B cell (primary cell): ENCODE results near the gene MLXIP.

ENCODE experiments used
- EZH2 ChIP-seq: IDR thresholded peaks from 2 replicates; pipeline ENCODE4 v1.6.1; 2012; ENCODE audit warnings: borderline replicate concordance, low read depth, mild to moderate bottlenecking, moderate library complexity, low read length; ENCODE audit not compliant: insufficient read depth, poor library complexity, severe bottlenecking
- TF ChIP-seq, protein P1 (sequence below): fragments of 200-600 bp; IDR thresholded peaks from one replicate; pipeline ENCODE4 v1.8.0; 2022; ENCODE audit warnings: antibody characterized with exemption, mild to moderate bottlenecking

DNA sequence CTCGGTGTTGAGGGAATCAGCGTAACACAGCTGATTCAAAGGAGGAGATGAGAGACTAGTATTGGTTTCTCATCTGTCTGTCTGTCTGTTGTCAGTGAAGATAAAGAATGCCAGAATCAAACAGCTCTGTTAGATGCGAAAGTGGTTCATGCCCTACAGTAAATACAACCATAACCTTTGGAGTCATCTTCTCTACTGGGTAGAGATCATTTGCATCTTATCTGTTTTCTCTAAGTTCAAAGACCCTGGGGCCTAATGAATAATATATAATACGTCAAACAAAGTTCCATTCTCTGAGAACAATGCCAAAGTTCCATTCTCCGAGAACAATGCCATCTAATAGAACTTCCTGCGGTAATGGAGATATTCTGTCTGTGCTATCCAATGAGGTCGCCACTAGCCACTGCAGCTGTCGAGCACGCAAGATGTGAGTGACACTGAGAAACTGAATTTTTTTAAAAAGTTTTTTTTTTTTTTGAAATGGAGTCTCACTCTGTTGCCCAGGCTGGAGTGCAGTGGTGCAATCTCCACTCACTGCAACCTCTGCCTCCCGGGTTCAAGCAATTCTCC, 88.9 kb downstream of the MLXIP start:
- TF ChIP-seq, protein P1, sequence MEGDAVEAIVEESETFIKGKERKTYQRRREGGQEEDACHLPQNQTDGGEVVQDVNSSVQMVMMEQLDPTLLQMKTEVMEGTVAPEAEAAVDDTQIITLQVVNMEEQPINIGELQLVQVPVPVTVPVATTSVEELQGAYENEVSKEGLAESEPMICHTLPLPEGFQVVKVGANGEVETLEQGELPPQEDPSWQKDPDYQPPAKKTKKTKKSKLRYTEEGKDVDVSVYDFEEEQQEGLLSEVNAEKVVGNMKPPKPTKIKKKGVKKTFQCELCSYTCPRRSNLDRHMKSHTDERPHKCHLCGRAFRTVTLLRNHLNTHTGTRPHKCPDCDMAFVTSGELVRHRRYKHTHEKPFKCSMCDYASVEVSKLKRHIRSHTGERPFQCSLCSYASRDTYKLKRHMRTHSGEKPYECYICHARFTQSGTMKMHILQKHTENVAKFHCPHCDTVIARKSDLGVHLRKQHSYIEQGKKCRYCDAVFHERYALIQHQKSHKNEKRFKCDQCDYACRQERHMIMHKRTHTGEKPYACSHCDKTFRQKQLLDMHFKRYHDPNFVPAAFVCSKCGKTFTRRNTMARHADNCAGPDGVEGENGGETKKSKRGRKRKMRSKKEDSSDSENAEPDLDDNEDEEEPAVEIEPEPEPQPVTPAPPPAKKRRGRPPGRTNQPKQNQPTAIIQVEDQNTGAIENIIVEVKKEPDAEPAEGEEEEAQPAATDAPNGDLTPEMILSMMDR: no peak
- TF ChIP-seq EZH2: no peak
